HG03378 (cell line): ENCODE measurements around the gene TSPYL1.
A peak's percentile ranks its signal among the peaks of the same experiment; 100 is the strongest.

ENCODE experiments used
- ATAC-seq: cut with Tn5 transposase; IDR thresholded peaks from one replicate; pipeline ENCODE4 v1.9.1; 2021; ENCODE audit warnings: mild to moderate bottlenecking, moderate library complexity; ENCODE audit not compliant: unreplicated experiment

The TSPYL1 gene

GRCh38 chr6:116265041-116265829 is 14.5 kb downstream of the TSPYL1 start:
- no peak for ATAC-seq

GRCh38 chr6:116263353-116263752 is 16.4 kb downstream of the TSPYL1 start:
- ATAC-seq: no peak

GRCh38 chr6:116258520-116258919 is 21.2 kb downstream of the TSPYL1 start:
- no peak for ATAC-seq

DNA sequence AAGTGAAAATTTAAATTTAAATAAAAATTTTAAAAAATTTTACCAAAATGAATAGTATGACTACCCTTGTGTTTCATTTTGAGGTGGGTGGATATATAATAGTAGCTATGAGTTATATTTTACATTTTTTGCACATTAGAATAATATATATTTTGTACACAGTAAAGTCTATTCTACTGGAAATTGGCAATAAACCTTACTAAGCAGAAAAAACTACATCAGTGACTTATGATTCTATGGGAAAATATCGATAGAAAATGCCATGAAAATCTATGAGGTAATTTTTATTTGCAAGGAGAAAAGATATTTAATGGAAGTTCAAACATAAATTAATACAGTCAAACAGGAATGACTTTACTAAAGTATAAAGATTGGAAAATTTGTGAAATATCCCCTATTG is 23.0 kb downstream of the TSPYL1 start:
- no peak for ATAC-seq

- ATAC-seq: no peak
Measured at GRCh38 chr6:116255246-116255800, 24.4 kb downstream of the TSPYL1 start.

DNA sequence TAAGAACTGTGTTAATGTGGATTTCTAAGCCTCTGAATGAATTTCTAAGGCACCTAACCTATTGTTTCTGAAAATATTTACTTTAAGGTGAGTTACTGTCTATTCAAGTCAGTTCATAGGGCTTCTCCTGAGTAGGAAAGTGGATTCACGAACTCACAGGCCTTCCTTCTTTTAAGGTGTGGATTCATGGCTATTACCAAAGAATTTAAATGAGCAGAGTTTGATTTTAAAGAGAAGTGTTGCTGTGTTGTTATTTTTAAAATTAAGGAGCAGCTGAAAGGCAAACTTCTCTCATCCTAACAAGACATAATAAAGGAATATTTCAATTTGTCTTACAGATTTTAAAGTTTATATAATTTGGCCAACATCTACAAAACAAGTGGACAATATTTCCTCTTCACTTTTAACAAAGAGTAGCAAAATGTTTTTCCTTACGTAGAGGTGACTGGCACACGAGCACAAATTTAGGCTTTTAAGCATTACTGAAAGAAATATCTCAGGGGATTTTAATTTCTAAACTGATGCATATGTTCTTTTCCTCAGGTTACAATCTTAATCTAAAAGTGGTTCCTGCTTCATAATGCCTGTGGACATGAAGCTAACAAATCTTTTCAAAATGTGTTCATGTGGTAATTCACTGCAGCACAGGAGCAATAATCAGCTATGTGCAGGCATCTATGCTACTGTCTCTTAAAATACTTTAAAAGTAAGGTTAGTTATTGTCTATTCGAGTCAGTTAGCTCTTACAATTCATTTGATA is 25.3 kb downstream of the TSPYL1 start:
- peak; percentile 32 for ATAC-seq

DNA sequence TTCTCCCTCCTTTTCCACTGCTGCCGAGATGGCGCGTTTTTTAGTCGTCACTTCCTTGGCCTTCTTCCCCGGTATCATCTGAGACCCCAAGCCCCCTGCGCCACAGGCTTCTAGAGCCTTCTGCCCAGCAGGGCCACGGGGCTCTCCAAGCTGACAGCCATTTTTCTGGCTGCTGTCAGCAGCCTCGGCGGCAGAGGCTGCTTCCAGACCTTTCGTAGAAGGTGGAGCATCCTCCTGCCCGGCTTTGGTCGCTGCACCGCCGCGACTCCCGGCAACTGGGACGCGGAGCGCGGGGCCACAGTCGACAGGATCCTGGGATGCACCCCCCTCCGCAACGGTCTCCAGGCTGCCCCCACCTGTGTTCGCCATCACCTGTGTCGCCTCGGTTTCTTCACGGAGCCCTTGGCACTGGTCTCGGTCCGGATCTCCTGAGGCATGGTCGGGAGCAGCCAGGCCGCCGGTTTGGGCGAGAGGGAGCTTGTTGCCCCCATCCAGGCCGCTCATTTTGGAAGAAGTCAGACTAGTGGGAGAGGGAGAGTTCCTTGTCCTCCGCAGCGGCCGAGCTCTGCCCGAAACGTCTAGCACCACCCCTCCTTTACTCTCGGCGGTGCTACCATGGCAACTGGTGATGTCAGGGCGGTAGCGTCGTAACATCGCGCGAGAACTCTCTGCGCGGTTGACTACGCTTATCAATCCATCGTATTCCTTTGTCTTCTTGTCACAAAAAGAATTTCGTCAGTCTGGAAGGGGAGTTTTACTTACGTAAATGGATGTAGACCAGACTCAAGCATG is 26.0 kb downstream of the TSPYL1 start, which contains the start of gene TSPYL4:
Gene TSPYL4, minus strand, starts transcription at position 571 of the 792 bp plus-strand sequence. Its CDS starts 67 bp downstream, at position 504.
- ATAC-seq: peak; percentile 99

DNA sequence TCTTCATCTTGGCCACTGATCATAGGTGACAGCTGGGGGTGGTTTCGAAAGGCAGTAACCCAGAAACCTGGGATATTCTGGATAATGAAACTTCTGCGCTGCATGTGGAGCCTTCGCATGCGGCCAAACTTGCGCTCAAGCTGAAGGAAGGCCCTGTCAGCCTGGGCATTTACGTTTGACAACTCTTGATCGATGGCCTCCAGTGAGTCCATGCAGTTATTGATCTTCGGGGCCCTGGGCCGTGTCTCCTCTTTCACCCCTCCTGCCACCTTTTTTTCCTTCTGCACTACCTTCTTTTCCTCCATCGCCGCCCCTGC is 26.6 kb downstream of the TSPYL1 start:
- no peak for ATAC-seq

DNA sequence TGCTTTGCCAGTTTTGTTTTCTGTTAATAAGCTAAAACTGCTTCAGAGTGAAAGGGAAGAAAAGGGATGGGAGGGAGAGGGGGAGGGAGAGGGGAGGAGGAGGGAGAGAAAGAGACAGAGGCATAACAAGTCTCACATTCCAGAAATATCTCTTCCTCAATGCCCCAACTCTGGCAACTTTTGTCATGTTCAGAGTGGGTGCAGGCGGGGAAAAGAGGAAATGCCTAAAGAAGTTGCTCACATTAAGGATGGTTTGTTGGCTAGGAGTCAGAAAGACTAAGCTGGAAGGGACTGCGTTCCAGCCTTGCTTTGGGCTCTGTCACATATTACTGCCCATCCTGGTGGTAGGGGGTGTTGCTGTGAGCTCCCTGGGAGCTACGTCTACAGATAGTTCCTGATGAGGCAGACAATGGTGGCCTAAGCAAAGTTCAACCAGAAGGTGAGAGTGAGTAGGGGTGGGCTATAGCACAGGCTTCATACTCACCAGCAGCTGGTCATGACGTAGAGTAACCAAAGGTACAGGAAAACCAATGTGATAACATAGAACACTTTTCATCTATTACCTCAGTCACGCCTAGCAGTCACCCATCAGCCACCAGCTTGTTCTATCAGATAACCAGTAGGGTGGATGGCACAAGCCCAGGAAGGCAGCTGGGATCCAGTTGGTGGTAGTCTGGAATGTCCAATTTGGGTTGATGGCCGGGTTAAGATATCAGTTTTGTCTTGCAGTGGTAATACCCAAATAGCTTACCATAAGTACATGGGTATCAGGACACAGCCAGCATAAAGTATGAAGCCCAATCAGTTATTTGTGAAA is 28.0 kb downstream of the TSPYL1 start:
- no peak for ATAC-seq

DNA sequence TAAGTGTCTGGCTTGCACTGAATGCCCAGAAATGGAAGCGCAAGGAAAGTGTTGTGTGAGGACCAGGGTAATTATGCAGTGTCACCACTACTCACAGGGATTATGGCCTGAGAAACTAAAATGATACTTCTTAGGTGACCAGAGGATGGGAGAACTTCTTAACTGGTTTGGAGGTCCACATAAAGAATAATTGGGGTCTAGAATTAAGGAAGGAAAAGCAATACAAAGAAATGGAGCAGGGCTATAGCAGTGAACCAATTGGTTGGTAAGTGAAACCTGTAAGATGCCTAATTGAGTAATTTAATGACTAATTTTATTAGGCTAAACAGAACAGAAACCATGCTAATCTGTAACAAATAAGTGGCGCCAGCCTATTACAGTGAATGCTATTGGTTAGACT is 31.2 kb downstream of the TSPYL1 start:
- no peak for ATAC-seq

DNA sequence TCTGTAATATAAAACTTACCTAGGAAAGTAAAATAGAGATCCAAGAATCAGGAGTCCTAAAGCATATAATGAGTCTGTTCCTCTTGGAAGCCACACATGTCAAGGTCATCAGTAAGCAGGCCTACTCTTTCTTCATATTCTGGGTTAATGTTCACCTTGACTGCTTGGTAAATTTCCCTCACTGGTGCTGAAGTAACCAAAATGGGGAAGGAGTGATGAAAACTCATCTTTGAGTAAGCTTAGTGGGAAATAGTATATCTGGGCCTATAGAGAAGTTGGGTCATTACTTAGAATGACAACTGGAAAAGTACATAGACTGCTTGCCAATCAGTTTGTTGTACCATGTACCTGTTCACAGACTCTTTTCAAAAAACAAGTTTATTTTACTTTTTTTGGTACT is 32.4 kb downstream of the TSPYL1 start:
- peak; percentile 30 for ATAC-seq

- ATAC-seq: no peak
Measured at GRCh38 chr6:116246089-116246488, 33.6 kb downstream of the TSPYL1 start.

GRCh38 chr6:116244284-116244683 is 35.4 kb downstream of the TSPYL1 start:
- ATAC-seq: no peak

DNA sequence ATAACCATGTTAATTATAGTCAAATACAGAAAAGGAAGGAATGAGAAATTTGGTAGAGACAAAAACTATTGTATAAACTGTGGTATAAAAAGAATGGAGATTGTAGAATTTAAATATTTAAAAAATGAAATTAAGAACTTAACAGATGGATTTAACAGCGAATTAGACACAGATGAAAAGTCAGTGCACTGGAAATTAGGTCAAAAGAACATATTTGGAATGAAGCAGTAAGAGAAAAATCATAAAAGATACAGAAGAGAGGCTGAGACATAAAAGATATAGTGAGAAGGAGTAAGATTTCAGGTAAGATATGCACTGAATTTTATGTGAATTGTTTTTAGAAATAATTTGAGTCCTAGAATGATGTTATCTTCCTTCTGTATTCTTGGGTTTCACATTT is 39.9 kb downstream of the TSPYL1 start:
- no peak for ATAC-seq

DNA sequence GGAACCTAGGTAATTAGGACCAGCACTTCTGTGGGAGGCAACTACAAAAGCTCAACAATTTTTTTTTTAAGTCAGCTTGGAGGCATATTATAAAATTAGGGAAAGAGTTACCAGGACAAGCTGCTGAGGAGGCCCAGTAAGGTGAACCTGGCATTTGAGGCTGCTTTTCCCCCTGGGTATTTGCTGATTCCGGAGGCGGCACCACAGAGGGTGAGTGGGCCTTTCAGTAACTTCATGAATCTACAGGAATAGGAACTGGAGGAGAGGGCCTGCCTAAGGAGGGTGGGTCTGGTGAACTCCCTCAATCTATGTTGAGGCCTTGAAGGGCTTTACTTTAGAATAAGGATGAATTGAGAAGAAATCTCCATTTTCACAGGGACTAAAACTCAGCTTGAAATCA is 40.5 kb downstream of the TSPYL1 start:
- ATAC-seq: no peak

DNA sequence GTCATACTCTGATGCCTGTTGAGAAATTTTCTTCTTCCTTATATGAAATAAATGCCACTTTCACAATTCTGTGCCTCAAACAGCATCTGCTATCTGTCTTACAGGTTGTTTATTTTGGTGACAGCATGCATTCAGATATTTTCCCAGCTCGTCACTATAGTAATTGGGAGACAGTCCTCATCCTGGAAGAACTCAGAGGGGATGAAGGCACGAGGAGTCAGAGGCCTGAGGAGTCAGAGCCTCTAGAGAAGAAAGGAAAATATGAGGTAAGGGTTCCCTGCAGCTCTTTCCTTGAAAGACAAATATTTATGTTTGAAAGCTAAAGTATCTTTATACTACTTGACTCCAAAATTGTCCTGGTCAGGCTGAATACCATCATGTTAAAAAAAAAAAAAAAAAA is 41.6 kb downstream of the TSPYL1 start:
- no peak for ATAC-seq

DNA sequence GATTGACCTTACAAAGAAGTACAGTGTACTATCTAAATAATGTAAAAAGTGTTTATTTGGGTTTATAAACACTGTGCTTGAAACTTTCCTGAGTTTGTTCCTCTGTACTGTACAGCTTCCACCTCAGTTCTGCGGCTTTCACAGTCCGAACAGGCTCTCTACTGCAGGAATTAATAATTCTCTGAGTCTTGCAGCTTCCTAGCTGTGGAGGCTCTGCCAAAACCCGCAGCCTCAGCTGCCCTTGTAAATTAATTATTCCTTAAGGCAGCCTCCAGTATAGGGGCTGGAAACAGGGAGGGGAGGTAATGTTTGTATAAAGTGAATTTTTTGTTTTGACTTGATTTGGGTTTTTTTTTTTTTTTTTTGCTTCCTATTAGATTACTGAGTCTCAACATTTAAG is 45.0 kb downstream of the TSPYL1 start:
- ATAC-seq: no peak

DNA sequence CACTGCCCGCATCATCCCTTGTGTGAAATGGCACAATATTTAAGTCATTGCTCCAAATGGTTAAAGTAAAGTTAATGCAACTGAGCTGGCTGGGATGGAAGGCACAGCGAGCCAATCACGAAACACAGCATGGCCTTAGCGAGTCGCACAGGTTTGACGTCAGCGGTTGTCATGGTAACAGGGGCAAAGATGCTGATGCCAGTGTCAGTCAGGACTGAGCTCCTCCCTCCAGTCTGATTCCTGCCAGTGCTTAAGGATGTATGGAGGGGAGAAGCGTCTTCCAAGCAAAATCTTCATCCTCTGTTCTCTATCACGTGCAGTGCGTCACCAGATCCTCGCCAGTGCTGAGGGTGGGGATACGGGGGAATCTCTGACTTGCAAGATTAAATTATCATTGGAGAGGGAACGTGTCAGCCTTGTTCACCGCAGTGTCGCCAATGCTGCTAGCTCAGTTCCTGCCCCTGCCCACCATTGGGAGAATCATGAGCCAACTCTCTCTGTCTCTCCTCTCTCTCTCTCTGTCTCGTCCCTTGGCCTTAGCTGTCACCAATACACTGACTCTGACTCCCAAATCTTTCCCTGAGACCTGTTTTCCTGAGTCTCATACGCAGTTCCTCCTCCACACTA is 50.3 kb downstream of the TSPYL1 start:
- ATAC-seq: no peak
